ENCODE results near the gene KRTAP12-3.
A peak's percentile ranks its signal among the peaks of the same experiment; 100 is the strongest.
"Not testable (repeated sequence)": the region's sequence is repeated elsewhere in the genome, so short reads cannot be mapped to it uniquely, and the experiment has no call there.

The KRTAP12-3 gene

DNA sequence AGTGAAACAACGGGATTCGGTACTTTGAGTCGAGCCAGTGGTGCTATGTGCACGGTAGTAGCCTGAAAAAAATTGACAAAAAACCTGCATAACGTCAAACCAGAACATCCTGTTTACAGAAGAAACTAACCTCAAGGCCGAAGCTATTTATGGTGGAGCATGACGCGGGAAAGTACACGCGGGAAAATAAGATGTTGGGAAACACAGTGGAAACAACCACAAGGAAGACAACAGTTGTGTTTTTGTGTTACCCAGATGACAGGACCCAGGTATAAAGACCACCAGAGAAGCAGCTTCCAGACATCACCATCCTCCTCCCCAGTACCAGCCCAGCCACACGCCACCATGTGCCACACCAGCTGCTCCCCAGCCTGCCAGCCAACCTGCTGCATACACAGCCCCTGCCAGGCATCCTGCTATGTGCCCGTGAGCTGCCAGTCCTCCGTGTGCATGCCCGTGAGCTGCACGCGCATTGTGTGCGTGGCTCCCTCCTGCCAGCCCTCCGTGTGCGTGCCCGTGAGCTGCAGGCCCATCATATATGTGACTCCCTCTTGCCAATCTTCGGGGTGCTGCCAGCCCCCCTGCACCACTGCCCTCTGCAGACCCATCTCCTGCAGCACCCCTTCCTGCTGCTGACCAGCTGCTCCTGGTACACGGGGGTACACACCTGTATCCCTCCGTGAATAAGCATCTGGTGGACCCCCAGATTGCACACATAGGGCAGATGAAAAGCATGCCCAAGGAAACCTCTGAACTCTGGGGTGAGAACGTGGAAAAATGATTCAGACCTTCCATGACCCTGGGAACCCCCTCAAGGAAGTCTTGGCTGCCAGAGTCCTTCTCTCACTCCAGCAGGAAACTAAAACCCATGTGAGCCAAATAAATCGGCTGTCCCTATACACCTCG is at the start of gene KRTAP12-3:
Gene KRTAP12-3 (plus strand): TSS at position 298 of the 906 bp plus-strand sequence. CDS start 48 bp downstream, at position 346.
- DNase-seq (ENCODE audit: low spot score) = no peak

DNA sequence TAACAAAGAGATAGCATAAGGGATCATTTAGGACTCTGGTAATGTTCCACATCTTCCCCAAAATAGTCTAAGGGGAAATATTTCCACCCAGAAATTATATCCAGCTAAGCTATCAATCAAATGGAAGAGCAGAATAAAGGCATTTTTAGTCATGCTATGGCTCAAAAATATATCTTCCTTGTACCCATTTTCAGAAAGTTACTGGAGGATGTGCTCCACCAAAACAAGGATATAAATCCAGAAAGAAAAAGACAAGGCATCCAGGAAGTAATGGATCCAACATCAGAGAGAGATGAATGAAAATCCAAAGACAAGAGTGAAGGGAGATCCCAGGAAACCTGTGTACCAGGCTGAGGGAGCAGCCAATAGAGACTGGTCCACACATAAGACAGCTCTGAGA is 48.5 kb upstream of the KRTAP12-3 start:
- DNase-seq (ENCODE audit: low spot score) = no peak

- not testable (repeated sequence) for DNase-seq (ENCODE audit: low spot score)
Observed at GRCh38 chr21:44610157-44610843, 47.4 kb upstream of the KRTAP12-3 start.

DNA sequence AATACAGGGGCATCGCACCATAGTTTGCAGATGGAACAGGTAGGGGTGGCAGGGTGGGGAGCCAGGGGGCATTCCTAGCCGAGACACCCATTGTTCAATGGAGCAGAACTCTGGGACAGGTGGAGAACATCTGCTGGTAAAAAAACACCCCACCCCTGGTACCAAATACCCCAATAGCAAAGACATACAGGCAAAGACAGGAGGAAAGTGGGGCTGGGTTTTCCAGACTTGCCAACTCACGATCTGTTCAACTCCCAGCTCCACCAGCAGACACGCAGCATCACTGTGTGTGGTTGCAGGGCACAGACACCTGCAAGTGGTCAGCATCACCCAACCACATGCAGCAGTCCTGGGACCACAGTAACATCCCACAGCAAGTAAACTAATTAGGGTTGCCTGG is 46.2 kb upstream of the KRTAP12-3 start:
- no peak for DNase-seq (ENCODE audit: low spot score)

DNA sequence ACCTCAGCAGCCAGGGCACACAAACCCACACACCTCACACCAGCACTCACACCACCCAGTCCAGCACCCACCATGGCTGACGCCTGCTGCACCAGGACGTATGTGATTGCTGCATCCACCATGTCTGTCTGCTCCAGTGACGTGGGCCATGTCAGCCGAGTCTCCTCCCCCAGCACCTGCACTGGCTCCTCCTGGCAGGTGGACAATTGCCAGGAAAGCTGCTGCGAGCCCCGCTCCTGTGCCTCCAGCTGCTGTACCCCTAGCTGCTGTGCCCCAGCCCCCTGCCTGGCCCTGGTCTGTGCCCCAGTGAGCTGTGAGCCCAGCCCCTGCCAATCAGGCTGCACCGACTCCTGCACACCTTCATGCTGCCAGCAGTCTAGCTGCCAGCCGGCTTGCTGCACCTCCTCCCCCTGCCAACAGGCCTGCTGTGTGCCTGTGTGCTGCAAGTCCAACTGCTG is 45.7 kb upstream of the KRTAP12-3 start, which contains the start of gene KRTAP10-8:
Gene KRTAP10-8 (plus strand): TSS at position 51 of the 458 bp plus-strand sequence. CDS start 22 bp downstream, at position 73.
- DNase-seq (ENCODE audit: low spot score) = no peak

DNA sequence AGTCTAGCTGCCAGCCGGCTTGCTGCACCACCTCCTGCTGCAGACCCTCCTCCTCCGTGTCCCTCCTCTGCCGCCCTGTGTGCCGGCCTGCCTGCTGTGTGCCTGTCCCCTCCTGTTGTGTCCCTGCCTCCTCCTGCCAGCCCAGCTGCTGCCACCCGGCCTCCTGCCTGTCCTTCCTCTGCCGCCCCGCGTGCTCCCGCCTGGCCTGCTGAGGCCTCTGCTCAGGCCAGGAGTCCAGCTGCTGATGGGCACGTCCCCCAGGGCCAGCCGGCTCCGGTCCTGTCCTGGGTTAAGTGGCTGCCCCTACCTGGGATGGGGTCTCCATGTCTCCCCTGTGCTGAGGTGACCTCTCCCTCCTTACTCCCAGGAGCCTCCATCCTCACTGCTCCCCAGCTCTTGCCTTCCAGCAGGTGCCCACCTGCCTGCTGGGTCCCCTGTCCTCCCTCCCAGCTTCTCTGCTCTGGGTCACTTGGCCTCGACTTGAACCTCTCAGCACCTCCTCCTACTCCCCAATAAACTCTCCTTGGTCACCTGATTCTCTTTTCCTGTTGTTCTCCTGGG is 45.0 kb upstream of the KRTAP12-3 start:
- DNase-seq (ENCODE audit: low spot score) = no peak

DNA sequence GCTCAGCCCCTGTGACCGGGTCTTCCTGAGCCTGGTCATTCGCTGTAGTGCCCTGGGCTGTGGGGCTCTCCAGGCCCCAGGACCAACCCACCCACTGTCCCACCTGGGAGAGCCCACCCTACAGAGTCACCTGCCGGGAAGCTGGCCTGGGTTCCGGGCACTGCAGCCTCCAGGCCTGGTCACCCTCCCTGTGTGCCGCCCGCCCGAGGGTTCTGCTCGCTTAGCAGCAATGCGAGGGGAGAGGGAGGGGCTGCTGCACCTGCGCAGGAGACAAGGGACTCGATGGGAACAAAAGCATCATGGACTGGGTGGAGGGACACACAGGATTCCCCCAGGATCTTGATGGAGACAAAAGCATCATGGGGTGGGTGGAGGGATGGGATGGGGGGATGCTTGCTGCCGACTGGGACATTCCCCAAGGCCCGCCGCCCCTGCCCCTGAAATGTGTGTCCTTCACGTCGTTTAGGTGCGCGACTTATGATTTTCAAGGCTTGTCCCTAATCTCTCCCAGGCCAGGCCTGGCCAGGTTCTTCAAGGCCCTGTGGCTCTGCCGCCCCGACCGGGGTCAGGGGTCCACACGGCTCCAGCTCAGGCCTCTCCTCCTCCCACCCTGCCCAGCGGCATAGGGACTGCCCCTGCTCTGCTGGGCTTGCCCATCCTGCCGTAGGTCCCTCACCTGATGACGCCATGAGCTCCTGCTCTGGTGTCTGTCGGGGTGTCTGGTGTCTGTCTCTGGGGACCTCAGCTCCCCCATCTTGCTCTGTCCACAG is 44.2 kb upstream of the KRTAP12-3 start:
- no peak for DNase-seq (ENCODE audit: low spot score)

DNA sequence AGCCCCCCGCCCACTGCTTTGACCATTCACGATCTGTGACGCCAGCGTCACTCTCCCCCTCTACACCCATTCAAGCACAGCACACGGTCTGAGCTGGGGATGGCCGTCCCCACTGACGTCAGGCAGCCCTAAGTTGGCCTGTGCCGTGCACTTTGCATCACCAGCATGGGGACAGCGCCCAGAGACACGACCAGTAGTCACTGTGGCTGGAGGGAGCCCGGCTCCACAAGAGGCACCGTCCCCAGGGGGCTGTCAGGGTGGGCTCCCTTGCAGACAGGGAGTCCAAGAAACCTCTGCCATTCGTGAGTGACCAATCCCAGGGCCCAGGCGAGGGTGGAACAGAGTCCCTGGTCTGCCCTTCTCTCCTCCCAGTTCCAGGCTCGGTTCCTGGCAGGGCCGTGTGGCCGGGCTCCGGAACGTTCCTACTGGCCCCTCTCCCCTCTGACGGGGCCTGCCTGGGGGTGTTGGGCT is 43.5 kb upstream of the KRTAP12-3 start:
- no peak for DNase-seq (ENCODE audit: low spot score)

- no peak for DNase-seq (ENCODE audit: low spot score)
Observed at GRCh38 chr21:44614961-44615391, 42.8 kb upstream of the KRTAP12-3 start.

DNA sequence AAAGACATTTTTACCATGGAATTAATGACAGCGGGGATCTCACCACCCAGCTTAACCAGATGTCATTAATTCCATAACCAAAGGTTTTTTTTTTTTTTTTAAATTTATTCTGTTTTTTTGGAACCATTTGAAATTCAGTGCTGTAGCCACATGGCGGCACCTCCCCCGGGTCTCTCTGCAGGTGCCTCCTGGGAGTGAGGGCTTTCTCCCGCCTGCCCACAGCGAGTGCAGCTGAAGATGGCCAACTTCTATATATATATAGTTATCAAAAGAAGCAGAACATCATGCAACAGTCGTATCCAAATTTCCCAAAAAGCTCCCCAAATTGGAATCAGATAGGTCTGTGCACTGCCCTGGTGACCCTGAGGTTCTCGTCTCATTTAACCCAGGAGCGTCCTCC is 42.3 kb upstream of the KRTAP12-3 start:
- no peak for DNase-seq (ENCODE audit: low spot score)

DNA sequence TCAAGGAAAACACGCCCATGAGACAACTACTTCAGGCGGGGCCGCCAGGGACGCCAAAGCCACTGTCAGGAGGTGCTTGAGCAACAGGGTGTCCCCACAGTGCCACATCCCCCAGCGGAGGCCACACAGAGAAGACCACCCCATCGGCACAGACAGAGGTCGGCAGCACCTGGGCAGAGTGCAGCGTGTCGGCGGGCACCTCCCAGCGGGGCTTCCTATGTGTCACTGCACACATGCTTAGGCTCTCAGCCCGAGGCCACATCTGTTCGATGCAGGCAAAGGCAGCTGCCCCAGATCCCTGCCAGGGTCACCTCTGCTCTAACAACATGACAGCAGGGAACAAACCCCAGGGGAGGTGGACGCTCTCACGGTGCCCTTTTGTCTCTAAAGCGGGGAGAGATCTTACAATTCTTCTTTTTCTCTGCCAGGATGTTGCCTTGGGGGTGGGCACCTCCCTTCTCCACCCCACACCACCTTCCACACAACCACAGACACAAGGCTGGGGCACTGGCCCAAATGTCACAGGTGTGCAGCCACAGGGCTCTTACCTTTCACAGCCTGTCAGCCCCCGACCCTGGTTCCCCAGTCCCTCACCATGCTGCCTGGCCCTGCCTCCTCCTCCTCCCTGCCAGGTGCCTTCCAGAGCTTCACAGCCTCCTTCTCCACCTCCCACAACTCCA is 41.7 kb upstream of the KRTAP12-3 start:
- no peak for DNase-seq (ENCODE audit: low spot score)

DNA sequence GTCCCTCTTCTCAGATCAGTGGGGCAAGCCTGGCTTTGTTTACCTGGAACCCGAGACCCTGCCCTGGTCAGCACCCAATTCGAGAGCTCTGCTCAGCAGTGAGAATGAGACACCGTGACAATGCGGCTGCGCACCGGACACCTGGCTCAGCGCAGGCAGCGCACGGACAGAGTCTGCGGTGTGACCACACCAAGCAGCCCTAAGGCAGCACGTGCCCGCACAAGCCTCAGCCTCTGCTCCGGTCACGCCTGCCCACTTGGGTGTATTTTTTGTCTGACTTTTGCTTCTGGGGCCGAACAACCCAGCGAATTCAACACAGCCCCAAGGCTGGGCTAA is 41.2 kb upstream of the KRTAP12-3 start:
- no peak for DNase-seq (ENCODE audit: low spot score)

GRCh38 chr21:44617071-44617501 is 40.6 kb upstream of the KRTAP12-3 start:
- no peak for DNase-seq (ENCODE audit: low spot score)

DNA sequence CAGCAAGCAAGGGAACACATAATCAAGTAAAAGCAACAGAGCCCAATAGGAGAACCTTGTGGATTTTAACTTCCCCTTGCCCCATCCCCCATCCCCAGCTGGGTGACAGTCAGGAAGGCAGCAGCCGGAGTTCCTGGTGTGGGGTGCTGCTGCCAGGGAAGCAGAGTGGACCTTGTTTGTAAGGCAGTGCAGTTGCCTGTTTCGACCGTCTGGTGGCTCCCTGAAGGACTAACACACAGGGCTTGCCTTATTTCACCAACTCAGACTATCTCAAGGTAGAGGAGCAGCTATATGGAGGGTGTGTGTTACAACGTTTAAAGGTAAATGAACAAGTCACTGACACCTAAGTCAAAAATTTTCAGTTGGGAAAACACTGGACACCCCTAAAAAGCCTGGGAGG is 39.2 kb upstream of the KRTAP12-3 start:
- peak; percentile 37 for DNase-seq (ENCODE audit: low spot score)

- no peak for DNase-seq (ENCODE audit: low spot score)
Observed at GRCh38 chr21:44618909-44619308, 38.8 kb upstream of the KRTAP12-3 start.

- no peak for DNase-seq (ENCODE audit: low spot score)
Observed at GRCh38 chr21:44619886-44620285, 37.8 kb upstream of the KRTAP12-3 start.

GRCh38 chr21:44623575-44623974 is 34.2 kb upstream of the KRTAP12-3 start:
- no peak for DNase-seq (ENCODE audit: low spot score)

DNA sequence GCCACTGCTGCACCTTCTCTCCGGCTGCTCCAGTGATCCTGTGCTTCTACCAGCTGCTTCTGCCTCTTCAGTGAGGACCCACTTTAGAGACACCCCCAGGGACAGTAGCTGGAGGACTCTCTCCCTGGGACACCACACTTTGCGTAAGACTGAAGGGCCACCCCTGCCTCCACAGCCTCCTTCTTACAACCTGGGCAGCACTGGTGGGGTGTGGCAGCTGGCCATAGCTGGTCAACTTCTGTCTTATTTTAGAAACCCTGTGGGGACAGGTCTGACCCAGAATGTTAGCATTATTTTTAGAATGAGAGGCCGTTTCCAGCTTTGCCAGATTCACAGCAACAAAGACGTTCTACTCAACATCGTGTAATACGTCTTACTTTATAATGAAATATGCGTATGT is 32.0 kb upstream of the KRTAP12-3 start:
- DNase-seq (ENCODE audit: low spot score) = no peak

- DNase-seq (ENCODE audit: low spot score) = no peak
Observed at GRCh38 chr21:44626262-44626661, 31.5 kb upstream of the KRTAP12-3 start.

DNA sequence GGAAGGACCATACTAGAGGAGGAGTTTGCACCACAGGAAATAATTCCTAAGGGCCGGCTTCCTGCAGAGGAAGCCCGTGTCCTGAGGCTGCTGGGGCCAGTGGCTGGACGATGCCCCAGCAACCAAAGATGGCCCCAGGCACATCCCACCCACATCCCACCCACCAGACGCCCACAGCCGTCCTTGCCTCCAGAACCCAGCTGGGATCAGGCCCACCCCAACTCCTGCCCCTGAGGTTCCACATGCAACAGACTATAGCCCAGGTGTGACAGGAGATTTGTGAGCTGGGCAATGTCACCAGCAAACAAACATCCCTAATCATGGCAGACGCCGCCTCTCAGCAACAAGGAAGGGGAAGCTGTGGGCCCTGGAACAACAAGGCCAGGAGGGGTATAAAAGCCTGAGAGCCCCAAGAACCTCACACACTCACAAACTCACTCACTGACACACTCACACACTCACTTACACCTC is 31.0 kb upstream of the KRTAP12-3 start, which contains the start of gene KRTAP10-9:
Gene KRTAP10-9 (plus strand): TSS at position 421 of the 471 bp plus-strand sequence. CDS start 79 bp downstream, outside the sequence.
- no peak for DNase-seq (ENCODE audit: low spot score)

Measured in GM03348 (cell line).